IPS-NIHi11 (cell line): Measurements from ENCODE around the gene EHD3.

ENCODE experiments used
- DNase-seq: peaks from one replicate; pipeline ENCODE4 v3.0.0; 2012; ENCODE audit warnings: mixed read lengths, low spot score

EHD3 gene

GRCh38 chr2:31294196-31294595 lies 60.2 kb downstream of the EHD3 start:
- DNase-seq, result no peak

GRCh38 chr2:31296641-31297287 lies 62.8 kb downstream of the EHD3 start:
- DNase-seq, result no peak

- DNase-seq, result no peak
Measured at GRCh38 chr2:31297751-31298150, 63.8 kb downstream of the EHD3 start.

- DNase-seq, result no peak
Measured at GRCh38 chr2:31299547-31299946, 65.6 kb downstream of the EHD3 start.

- no peak for DNase-seq
Measured at GRCh38 chr2:31300309-31300708, 66.4 kb downstream of the EHD3 start.

DNA sequence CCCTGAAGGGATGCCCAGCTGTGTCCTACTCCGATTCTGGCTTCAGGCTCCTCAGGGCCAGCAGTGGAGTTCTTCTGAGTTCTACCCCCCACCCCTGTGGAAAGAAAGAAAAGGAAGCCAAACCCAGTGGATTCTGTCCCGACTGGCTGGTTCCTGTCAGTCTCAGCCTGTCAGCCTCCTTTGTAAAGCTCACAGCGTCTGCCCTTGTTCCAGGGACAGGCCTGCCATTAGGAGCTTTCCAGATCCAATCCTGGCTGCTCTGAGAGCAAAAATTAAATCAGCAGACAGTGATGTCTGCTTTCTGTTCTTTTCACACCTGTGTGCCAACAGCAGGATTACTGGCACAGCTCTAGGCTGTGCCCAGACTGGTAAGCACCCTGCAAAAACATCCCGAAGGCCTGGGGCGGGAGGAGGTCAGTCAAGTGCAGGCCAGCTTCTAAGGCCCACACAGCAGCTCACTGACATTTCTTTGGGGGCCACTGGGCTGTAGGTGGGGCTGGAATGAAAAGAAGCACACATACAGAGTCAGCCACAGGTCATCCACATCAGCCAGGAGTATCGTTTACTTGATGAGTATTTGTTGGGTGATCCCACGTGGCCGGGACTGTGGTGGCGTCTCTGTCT lies 69.1 kb downstream of the EHD3 start:
- no peak for DNase-seq

DNA sequence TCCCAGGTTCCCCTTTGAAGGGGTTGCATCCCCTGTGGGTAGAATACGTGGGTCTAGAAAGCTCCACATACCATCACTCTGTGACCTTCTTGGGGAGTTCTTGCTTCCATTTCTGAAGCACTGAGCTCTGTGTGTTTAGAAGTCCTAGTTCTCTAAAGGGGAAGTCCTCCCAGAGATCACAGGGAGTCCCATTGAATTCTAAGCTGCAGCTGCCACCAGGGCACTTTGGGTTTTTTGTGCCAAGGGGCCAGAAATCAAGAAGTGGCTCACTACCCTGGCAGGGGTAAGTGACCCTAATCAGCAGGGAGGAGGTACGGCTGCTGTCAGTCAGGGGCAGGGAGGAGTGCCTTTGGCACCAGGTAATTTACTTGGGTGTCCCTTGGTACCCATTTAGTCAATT lies 70.9 kb downstream of the EHD3 start:
- DNase-seq, result no peak

DNA sequence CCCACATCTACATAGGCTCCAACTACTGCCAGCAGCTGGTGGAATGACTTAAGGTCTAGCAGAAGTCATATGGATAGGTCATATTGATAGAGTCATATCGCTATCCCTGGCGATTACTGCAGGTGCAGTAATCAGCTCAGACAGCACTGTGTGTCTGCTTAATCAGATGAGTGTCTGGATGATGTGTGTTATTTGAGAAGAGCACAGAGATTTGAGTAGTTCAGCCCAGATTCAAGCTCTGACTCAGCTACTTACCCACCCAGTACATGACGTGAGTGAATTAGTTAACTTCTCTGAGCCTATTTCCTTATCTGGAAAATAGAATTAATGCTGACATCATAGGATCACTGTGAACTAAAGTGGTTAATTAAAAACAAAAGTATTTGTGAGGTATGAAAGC lies 78.9 kb downstream of the EHD3 start:
- DNase-seq, result no peak

GRCh38 chr2:31314761-31315160 lies 80.8 kb downstream of the EHD3 start:
- no peak for DNase-seq

- DNase-seq, result no peak
Measured at GRCh38 chr2:31317396-31317795, 83.4 kb downstream of the EHD3 start.

DNA sequence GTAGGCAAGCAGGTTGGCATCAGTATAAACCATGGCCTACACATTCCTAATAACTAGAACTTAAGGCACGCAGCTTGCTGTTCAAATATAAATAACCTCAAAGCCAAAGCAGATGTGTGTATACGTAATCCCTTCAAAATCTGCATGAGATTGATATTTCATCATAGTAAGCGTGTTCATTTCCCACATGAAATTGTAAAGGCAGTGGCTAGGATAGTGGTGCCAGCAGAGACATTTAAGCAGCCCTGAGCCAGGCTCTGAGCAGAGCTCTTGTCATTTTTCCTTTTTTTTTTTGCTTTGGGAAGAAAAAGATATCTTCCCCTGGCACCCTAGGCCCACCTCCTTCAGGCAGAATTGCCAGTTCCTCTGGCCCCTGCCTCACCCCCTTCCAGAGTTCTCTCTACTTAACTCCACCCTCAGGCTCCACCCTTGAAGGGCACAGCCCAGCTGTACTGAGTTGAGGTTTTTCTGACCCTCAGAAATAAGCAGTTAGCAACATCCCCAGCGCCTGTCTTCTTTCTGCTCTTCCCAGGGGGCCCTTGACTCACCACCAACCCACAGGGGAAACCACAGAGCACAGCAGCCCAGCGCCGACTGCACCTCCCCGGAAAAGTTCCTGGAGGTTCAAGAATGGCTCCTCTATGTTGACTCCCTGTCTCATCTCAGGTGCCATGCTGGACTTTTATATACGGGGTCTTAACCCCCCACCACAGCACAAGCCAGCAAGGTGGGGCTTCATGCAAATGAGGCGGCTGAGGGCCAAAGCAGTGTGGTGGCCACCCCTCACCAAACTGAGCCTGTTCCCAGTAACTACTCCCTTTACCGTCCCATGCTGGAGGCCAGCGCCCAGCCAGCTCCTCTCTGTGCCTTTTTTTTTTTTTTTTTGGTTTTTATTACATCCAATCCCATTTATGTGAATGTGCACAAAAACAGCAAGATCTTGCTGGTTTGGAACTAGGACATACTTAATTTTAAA lies 84.7 kb downstream of the EHD3 start:
- no peak for DNase-seq
